Measurements from ENCODE around the gene TPH2. TPM values are rescaled to one million over a fixed set of nuclear protein-coding genes. Genes with fewer than 3 reads are reported as not detected.

The TPH2 gene
- total RNA-seq, 2 donors from 2014 or later, result not detected

DNA sequence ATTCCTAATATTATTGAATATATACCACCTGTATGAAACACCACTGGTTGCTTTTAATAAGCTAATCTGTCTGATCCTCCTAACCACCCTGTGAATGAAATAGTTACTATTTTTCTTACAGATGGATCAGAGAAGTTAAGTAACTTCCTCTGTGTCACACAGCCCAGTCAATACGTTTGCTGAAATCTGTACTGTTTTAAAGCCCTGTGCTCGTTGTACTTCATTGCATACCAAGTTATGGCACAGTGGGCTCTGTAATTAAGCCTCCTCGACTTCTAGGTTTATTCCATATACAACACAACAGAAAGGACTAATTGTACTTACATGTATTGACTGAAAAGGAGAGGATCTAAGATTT lies 137.9 kb downstream of the TPH2 start:
- ATAC-seq (no peak), DNase-seq (no peak)
- intact Hi-C loops (cut with DNase I), result no loop called here

DNA sequence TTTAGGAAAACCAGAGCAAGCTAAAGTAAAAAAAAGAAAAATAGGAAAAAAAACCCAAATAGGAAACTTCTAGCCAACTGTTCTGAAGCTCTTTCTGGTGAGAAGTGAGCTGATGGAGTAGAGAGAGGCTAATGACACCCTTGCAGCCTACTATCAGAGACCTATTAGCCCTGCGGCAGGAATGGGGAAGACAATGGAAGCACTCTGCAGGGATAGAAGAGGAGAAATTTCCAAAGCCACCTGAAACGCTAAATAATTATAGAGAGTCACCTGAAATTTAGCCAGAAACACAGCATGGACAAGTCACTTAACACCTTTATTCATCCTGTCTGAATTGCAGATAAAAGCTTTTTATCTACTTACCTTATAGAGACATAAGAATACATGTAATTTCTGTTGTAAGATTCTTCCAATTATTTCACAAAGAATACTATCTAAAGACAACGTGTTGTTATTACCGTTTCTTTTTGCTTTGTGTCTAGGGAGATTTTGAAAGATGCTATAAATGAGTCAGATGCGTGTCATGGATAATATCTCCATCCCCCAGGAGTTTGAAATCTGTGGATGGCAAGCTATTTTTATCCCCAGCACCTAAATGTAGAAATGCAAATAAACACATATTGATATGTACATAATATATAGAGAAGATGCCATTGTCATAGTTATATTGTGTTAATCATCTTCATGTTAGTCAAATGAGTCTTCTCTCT lies 138.6 kb downstream of the TPH2 start:
- DNase-seq (no peak), ATAC-seq (no peak)
- intact Hi-C loops (cut with DNase I), result no loop called here

- no peak for ATAC-seq
- DNase-seq, result no peak
- intact Hi-C loops (cut with DNase I), result no loop called here
Observed at GRCh38 chr12:72081777-72082176, 143.1 kb downstream of the TPH2 start.

Other genes starting within 250 kb of the TPH2 start
- 100 to 1,000 TPM in 1 of 2 donors, 10 to 100 TPM in 1; 95.7 to 117 TPM for gene RAB21, start 184.0 kb upstream of the TPH2 start, total RNA-seq
- 10 to 100 TPM; 23.3 to 29.0 TPM for gene TBC1D15, start 99.1 kb upstream of the TPH2 start, total RNA-seq